Mucosa of stomach (tissue), 1 donor: ENCODE results near the gene ZNF653.
"Not testable (repeated sequence)": the region's sequence is repeated elsewhere in the genome, so short reads cannot be mapped to it uniquely, and the experiment has no call there.

ENCODE experiments used
- H3K27me3 ChIP-seq: one replicate; pipeline ENCODE4 v1.7.0; 2013; ENCODE audit warnings: mild to moderate bottlenecking, low read length; ENCODE audit not compliant: control insufficient read depth, insufficient read depth
- H3K36me3 ChIP-seq: one replicate; pipeline ENCODE4 v1.7.0; 2013; ENCODE audit warnings: low read length; ENCODE audit not compliant: control insufficient read depth, insufficient read depth
- H3K4me1 ChIP-seq: one replicate; pipeline ENCODE4 v1.7.0; 2013; ENCODE audit warnings: mild to moderate bottlenecking, low read length; ENCODE audit not compliant: control insufficient read depth, insufficient read depth
- H3K4me3 ChIP-seq: one replicate; pipeline ENCODE4 v1.7.0; 2013; ENCODE audit warnings: low read length
- H3K9ac ChIP-seq: one replicate; pipeline ENCODE4 v1.7.0; 2013; ENCODE audit warnings: mild to moderate bottlenecking, low read length, moderate library complexity
- H3K9me3 ChIP-seq: one replicate; pipeline ENCODE4 v1.7.0; 2013; ENCODE audit warnings: mild to moderate bottlenecking, low read length, moderate library complexity; ENCODE audit not compliant: control insufficient read depth
- donor health status: Pancreatic carcinoma.

Gene ZNF653

DNA sequence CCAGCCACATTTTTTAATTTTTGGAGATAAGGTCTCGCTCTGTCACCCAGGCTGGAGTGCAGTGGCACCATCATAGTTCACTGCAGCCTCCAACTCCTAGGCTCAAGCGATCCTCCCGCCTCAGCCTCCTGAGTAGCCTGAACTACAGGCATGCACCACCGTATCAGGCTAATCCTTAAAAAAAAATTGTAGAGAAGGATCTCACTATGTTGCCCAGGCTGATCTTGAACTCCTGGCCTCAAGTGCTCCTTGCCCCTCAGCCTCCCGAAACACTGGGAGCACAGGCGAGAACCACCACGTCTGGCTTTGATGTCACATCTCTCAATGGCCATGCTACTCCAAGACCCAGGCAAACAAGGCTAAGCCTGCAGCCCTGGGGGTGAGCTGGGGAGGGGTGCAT, 49.0 kb downstream of the ZNF653 start:
- no peaks in the 10 kb centered on the region for H3K9me3 ChIP-seq
- H3K36me3 ChIP-seq, result no peaks in the 10 kb centered on the region
- H3K4me1 ChIP-seq, result no peaks in the 10 kb centered on the region
- H3K9ac ChIP-seq, result no peak overlapping the region
- no peak overlapping the region for H3K4me3 ChIP-seq
- H3K27me3 ChIP-seq, result peaks cover 2% of the 10 kb centered on the region

GRCh38 chr19:11455233-11455554, 50.4 kb downstream of the ZNF653 start:
- H3K27me3 ChIP-seq, H3K36me3 ChIP-seq, H3K4me1 ChIP-seq, H3K9ac ChIP-seq, H3K4me3 ChIP-seq, H3K9me3 ChIP-seq: not testable (repeated sequence)

- Histone ChIP-seq H3K4me3 (no peak overlapping the region), H3K9ac (no peak overlapping the region), H3K27me3 (peaks cover 2% of the 10 kb centered on the region), H3K36me3 (no peaks in the 10 kb centered on the region), H3K4me1 (no peaks in the 10 kb centered on the region), H3K9me3 (no peaks in the 10 kb centered on the region)
Measured at GRCh38 chr19:11453468-11454341, 51.9 kb downstream of the ZNF653 start.

- H3K9me3 ChIP-seq, result no peaks in the 10 kb centered on the region
- H3K36me3 ChIP-seq, result no peaks in the 10 kb centered on the region
- H3K4me1 ChIP-seq, result no peaks in the 10 kb centered on the region
- H3K4me3 ChIP-seq, result no peak overlapping the region
- peaks cover 2% of the 10 kb centered on the region for H3K27me3 ChIP-seq
- H3K9ac ChIP-seq, result no peak overlapping the region
Measured at GRCh38 chr19:11452620-11453310, 52.9 kb downstream of the ZNF653 start.

GRCh38 chr19:11451871-11452619, 53.6 kb downstream of the ZNF653 start:
- Histone ChIP-seq H3K4me1 (no peaks in the 10 kb centered on the region), H3K9ac (no peak overlapping the region), H3K27me3 (peaks cover 2% of the 10 kb centered on the region), H3K4me3 (no peak overlapping the region), H3K9me3 (no peaks in the 10 kb centered on the region), H3K36me3 (no peaks in the 10 kb centered on the region)

GRCh38 chr19:11451327-11451870, 54.2 kb downstream of the ZNF653 start:
- Histone ChIP-seq H3K36me3 (no peaks in the 10 kb centered on the region), H3K4me1 (no peaks in the 10 kb centered on the region), H3K9ac (no peak overlapping the region), H3K4me3 (no peak overlapping the region), H3K9me3 (no peaks in the 10 kb centered on the region), H3K27me3 (peaks cover 2% of the 10 kb centered on the region)

- Histone ChIP-seq H3K27me3 (peaks cover 2% of the 10 kb centered on the region), H3K4me1 (no peaks in the 10 kb centered on the region), H3K4me3 (no peak overlapping the region), H3K9me3 (no peaks in the 10 kb centered on the region), H3K9ac (no peak overlapping the region), H3K36me3 (no peaks in the 10 kb centered on the region)
Measured at GRCh38 chr19:11450570-11451326, 54.9 kb downstream of the ZNF653 start.

- Histone ChIP-seq H3K4me3 (no peak overlapping the region), H3K4me1 (no peaks in the 10 kb centered on the region), H3K9me3 (no peaks in the 10 kb centered on the region), H3K9ac (no peak overlapping the region), H3K27me3 (peaks cover 2% of the 10 kb centered on the region), H3K36me3 (no peaks in the 10 kb centered on the region)
Measured at GRCh38 chr19:11448923-11449554, 56.6 kb downstream of the ZNF653 start.

- no peaks in the 10 kb centered on the region for H3K4me1 ChIP-seq
- no peaks in the 10 kb centered on the region for H3K9me3 ChIP-seq
- H3K4me3 ChIP-seq, result no peak overlapping the region
- H3K36me3 ChIP-seq, result no peaks in the 10 kb centered on the region
- H3K9ac ChIP-seq, result no peak overlapping the region
- peaks cover 2% of the 10 kb centered on the region for H3K27me3 ChIP-seq
Measured at GRCh38 chr19:11448410-11448809, 57.2 kb downstream of the ZNF653 start.

DNA sequence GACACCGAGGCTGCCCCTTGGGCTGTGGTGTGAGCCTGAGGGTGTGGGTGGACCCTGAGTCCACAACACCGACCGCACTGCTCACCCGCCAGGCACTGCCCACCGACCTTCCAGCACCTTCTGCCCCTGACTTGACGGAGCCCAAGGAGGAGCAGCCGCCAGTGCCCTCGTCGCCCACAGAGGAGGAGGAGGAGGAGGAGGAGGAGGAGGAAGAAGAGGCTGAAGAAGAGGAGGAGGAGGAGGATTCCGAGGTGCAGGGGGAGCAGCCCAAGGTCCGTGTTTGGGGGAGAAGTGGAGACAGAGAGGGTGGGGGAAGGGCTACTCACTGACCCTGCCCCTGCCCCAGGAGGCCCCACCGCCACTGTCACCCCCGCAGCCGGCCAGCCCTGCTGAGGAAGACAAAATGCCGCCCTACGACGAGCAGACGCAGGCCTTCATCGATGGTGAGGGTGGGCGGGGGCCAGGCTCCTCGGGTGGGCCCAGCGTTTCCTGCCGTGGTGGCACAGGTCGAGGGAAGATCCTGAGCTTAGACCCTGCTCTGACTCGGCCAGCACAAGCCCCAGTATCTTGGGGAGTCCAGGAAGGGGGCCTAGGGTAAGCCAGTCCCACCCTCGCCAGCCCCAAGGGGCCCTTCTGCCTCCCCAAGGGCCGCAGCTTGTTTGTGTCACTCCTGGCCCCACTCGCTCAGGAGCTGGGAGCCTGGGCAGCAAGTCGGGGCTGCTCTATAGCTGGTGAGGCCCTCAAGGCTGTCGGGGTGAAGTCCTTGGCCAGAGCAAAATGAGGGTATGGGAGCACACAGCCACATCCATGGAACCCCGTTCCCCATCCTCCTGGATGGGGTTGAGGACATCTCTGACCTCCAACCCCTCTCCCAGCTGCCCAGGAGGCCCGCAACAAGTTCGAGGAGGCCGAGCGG, 58.0 kb downstream of the ZNF653 start:
- Histone ChIP-seq H3K36me3 (no peaks in the 10 kb centered on the region), H3K4me1 (no peaks in the 10 kb centered on the region), H3K9me3 (no peaks in the 10 kb centered on the region), H3K27me3 (peaks cover 2% of the 10 kb centered on the region), H3K9ac (no peak overlapping the region), H3K4me3 (no peak overlapping the region)
